Adrenal gland (tissue), 5 donors: ENCODE measurements around the gene UBE2K.

Source experiments
- CTCF ChIP-seq, 6 experiments: fragments of 450-650 bp in 4 of 6; fragments of 200-600 bp in 2 of 6; sonication (generic) in 1 of 6; IDR thresholded peaks; 1 replicate in 5 of 6; 2 replicates in 1 of 6; pipeline versions ENCODE4 v1.5.1 to v1.8.0; 2016 to 2021; ENCODE audit warnings: antibody characterized with exemption in 6 of 6, mild to moderate bottlenecking in 2 of 6, moderate library complexity in 1 of 6
- POLR2A ChIP-seq, 2 donors: fragments of 450-650 bp; IDR thresholded peaks; one replicate each; pipeline ENCODE4 v1.6.1; 2017; ENCODE audit warnings: antibody characterized with exemption in 2 of 2, mild to moderate bottlenecking in 2 of 2, moderate library complexity in 1 of 2
- donor health status: DM: no; HTN: no; CAD: no.

- no peak for TF ChIP-seq CTCF (IDR thresholded peaks at IDR 0.05)
- TF ChIP-seq POLR2A (IDR thresholded peaks at IDR 0.05): no peak
Observed at GRCh38 chr4:39823191-39823590, 125.3 kb downstream of the UBE2K start.
